SK-N-SH treated with all-trans-retinoic acid at 6 μM for 48 hours (cell line): Measurements from ENCODE around the gene POFUT1.
"Not testable (repeated sequence)": the region's sequence is repeated elsewhere in the genome, so short reads cannot be mapped to it uniquely, and the experiment has no call there.

ENCODE experiments used
- ARNTL ChIP-seq: fragments of 450-650 bp; formaldehyde crosslinking; IDR thresholded peaks from 2 replicates; pipeline ENCODE4 v1.5.0; 2020; ENCODE audit warnings: low read depth, mild to moderate bottlenecking, moderate library complexity, borderline replicate concordance
- BACH2 ChIP-seq: fragments of 250-450 bp; sonication (Bioruptor Pico); IDR thresholded peaks from 2 replicates; pipeline ENCODE4 v1.9.0; 2021; ENCODE audit warnings: mild to moderate bottlenecking, borderline replicate concordance
- ESRRG ChIP-seq: fragments of 250-450 bp; sonication (Bioruptor Pico); IDR thresholded peaks from 2 replicates; pipeline ENCODE4 v1.6.1; 2021; ENCODE audit warnings: mild to moderate bottlenecking
- OSR1 ChIP-seq: fragments of 250-450 bp; sonication (Bioruptor Pico); IDR thresholded peaks from 2 replicates; pipeline ENCODE4 v1.8.0; 2022; ENCODE audit warnings: moderate library complexity, mild to moderate bottlenecking, inconsistent platforms
- RARB ChIP-seq: fragments of 250-450 bp; sonication (Bioruptor Pico); IDR thresholded peaks from 2 replicates; pipeline ENCODE4 v1.8.0; 2021; ENCODE audit warnings: mild to moderate bottlenecking, moderate library complexity
- SNAI2 ChIP-seq: fragments of 250-450 bp; sonication (Bioruptor Pico); IDR thresholded peaks from 2 replicates; pipeline ENCODE4 v1.5.0; 2020; ENCODE audit warnings: mild to moderate bottlenecking, moderate library complexity
- TCF4 ChIP-seq: fragments of 250-450 bp; sonication (Bioruptor Pico); IDR thresholded peaks from 2 replicates; pipeline ENCODE4 v1.8.0; 2021; ENCODE audit warnings: mild to moderate bottlenecking, moderate library complexity, borderline replicate concordance
- ZFP3 ChIP-seq: fragments of 250-450 bp; sonication (Bioruptor Pico); IDR thresholded peaks from 2 replicates; pipeline ENCODE4 v1.5.0; 2020; ENCODE audit warnings: mild to moderate bottlenecking, moderate library complexity
- ZFP30 ChIP-seq: fragments of 450-650 bp; formaldehyde crosslinking; IDR thresholded peaks from 2 replicates; pipeline ENCODE4 v1.5.0; 2022; ENCODE audit warnings: mild to moderate bottlenecking, moderate library complexity
- ZNF565 ChIP-seq: fragments of 450-650 bp; formaldehyde crosslinking; conservative IDR thresholded peaks from 2 replicates; pipeline ENCODE4 v1.5.0; 2020; ENCODE audit warnings: low read depth, mild to moderate bottlenecking, moderate library complexity
- ZNF70 ChIP-seq: fragments of 450-650 bp; formaldehyde crosslinking; IDR thresholded peaks from 2 replicates; pipeline ENCODE4 v1.5.0; 2020; ENCODE audit warnings: mild to moderate bottlenecking, moderate library complexity
- TF ChIP-seq, protein P1 (sequence below): fragments of 250-450 bp; sonication (Bioruptor Pico); IDR thresholded peaks from 2 replicates; pipeline ENCODE4 v1.8.0; 2020; ENCODE audit warnings: mild to moderate bottlenecking, moderate library complexity, borderline replicate concordance
- TF ChIP-seq, protein P2 (sequence below): fragments of 250-450 bp; sonication (Bioruptor Pico); IDR thresholded peaks from 2 replicates; pipeline ENCODE4 v1.5.1; 2020; ENCODE audit warnings: low read depth, mild to moderate bottlenecking, moderate library complexity
- TF ChIP-seq, protein P3 (sequence below): fragments of 250-450 bp; sonication (Bioruptor Pico); IDR thresholded peaks from 2 replicates; pipeline ENCODE4 v1.5.0; 2020; ENCODE audit warnings: mild to moderate bottlenecking, moderate library complexity

DNA sequence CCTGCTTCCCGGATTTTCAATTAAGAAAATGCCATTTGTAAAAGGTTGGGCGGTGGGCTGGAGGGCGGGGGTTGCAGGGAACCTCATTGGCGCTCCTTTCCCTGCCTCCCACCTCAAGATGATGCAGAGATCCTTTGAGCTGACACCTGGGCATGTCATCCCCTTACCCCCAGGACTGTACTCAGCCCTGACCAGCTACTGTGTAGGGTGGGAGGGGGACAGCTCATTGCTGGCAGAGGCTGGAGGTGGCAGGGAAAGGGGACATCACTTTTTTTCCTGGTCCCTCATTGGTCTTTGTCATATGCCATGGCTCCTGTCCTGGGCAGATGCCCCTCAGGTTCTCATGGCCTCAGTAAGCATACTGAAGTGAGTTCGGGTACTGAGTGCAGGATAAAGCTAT is 14.3 kb upstream of the POFUT1 start:
- not testable (repeated sequence) for TF ChIP-seq BACH2 (CRISPR knock-in tag); RARB (CRISPR knock-in tag); ZNF565 (CRISPR knock-in tag); TCF4; ESRRG (CRISPR knock-in tag); ARNTL; ZFP30 (CRISPR knock-in tag); OSR1 (CRISPR knock-in tag); ZNF70 (CRISPR knock-in tag); SNAI2 (CRISPR knock-in tag); ZFP3 (CRISPR knock-in tag)
- TF ChIP-seq, protein P1, sequence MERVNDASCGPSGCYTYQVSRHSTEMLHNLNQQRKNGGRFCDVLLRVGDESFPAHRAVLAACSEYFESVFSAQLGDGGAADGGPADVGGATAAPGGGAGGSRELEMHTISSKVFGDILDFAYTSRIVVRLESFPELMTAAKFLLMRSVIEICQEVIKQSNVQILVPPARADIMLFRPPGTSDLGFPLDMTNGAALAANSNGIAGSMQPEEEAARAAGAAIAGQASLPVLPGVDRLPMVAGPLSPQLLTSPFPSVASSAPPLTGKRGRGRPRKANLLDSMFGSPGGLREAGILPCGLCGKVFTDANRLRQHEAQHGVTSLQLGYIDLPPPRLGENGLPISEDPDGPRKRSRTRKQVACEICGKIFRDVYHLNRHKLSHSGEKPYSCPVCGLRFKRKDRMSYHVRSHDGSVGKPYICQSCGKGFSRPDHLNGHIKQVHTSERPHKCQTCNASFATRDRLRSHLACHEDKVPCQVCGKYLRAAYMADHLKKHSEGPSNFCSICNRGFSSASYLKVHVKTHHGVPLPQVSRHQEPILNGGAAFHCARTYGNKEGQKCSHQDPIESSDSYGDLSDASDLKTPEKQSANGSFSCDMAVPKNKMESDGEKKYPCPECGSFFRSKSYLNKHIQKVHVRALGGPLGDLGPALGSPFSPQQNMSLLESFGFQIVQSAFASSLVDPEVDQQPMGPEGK (CRISPR knock-in tag) = not testable (repeated sequence)
- TF ChIP-seq, protein P2, sequence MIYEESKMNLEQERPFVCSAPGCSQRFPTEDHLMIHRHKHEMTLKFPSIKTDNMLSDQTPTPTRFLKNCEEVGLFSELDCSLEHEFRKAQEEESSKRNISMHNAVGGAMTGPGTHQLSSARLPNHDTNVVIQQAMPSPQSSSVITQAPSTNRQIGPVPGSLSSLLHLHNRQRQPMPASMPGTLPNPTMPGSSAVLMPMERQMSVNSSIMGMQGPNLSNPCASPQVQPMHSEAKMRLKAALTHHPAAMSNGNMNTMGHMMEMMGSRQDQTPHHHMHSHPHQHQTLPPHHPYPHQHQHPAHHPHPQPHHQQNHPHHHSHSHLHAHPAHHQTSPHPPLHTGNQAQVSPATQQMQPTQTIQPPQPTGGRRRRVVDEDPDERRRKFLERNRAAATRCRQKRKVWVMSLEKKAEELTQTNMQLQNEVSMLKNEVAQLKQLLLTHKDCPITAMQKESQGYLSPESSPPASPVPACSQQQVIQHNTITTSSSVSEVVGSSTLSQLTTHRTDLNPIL = not testable (repeated sequence)
- TF ChIP-seq, protein P3, sequence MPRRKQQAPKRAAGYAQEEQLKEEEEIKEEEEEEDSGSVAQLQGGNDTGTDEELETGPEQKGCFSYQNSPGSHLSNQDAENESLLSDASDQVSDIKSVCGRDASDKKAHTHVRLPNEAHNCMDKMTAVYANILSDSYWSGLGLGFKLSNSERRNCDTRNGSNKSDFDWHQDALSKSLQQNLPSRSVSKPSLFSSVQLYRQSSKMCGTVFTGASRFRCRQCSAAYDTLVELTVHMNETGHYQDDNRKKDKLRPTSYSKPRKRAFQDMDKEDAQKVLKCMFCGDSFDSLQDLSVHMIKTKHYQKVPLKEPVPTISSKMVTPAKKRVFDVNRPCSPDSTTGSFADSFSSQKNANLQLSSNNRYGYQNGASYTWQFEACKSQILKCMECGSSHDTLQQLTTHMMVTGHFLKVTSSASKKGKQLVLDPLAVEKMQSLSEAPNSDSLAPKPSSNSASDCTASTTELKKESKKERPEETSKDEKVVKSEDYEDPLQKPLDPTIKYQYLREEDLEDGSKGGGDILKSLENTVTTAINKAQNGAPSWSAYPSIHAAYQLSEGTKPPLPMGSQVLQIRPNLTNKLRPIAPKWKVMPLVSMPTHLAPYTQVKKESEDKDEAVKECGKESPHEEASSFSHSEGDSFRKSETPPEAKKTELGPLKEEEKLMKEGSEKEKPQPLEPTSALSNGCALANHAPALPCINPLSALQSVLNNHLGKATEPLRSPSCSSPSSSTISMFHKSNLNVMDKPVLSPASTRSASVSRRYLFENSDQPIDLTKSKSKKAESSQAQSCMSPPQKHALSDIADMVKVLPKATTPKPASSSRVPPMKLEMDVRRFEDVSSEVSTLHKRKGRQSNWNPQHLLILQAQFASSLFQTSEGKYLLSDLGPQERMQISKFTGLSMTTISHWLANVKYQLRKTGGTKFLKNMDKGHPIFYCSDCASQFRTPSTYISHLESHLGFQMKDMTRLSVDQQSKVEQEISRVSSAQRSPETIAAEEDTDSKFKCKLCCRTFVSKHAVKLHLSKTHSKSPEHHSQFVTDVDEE (CRISPR knock-in tag) = not testable (repeated sequence)
